ENCODE results near the gene STOML1.

DNA sequence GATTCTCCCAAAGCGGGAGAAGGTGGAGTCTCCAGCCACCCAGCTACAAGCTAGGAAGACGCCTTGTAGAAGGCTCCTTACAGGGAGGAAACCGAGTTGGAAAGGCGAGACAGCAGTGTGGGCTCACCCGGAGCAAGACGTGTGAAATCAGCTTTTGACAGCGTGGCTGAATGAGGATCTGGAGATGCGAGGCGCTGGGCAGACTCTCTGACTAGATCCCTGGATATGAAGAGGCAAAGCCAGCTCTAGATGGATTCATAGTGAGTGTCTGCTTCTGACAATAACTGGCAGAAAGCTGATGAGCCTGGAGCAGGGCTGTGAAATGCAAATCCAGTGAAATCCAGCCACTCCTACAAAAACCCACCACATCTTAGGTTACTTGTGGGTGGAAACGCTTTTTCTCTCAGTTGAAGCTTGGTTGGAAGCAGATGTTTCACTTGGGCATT is 49.2 kb upstream of the STOML1 start:
- no peak for TF ChIP-seq POLR2AphosphoS5 (IDR thresholded peaks at IDR 0.05; ENCODE audit: low read depth, low read length)
- TF ChIP-seq POLR2A (IDR thresholded peaks at IDR 0.05; ENCODE audit: low read depth, low read length): no peak
- TF ChIP-seq TAF1 (IDR thresholded peaks at IDR 0.05; ENCODE audit: borderline replicate concordance, low read depth, low read length): no peak

Measured in GM12892 (cell line).